ENCODE results near the gene BANK1.

Gene BANK1

DNA sequence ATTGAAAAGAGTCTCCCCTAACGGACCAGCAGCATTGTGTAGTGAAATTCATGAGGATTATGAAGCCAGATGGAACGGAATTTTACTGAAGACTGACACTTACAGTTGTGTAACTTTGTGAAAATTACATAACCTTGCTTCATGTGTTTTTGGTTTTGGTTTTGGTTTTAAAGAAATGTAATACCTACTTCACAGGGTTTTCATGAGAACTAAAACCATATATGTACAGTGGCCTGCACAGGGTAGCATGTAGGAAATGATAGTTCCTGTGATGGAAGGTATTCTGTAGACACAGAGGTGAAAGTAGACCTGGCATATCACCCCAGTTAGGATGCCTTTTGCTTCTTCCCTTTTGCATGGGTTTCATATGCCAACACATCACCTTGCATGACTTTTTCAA lies 247.0 kb downstream of the BANK1 start:
- no peak for DNase-seq

DNA sequence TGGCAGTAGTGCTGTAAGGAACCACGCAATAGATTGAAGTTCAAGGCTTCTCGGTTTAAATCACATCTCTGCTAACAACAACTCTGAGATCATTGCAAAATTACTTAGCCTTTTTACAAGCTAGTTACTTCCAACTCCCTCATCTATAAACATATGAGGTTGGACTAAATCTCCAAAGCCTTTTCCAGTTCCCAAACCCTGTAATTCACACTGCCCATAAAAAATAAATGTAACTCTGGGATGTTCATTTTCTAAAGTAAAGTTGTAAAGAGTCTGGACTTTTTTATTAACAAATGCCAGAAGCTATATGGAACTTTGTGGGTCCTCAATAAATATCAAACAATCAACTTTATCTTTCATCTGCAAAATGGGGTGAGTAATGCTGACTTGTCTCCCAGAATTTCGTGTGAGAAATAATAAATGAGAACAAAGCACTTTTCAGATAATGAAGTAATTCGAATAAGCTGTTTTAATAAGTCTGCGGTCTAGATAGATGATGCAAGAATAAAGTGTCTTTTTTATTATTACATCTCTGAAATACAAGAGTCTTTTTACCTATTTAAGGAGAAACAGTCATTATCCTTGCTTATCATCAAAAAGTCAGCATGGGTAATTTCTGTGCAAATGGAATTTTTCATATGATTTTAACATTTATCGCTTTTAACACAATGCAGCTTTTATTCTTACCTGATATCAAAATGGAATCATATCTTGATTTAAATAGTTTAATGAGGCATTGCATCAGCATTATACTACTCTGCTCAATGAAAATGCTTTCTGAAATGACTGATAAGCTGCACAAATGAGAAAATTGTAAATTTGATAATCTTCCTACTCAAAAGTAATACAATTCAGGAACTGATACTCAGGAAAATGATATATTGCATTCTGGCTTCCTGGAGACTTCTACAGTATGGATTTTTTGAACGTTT lies 252.6 kb downstream of the BANK1 start:
- no peak for DNase-seq

DNA sequence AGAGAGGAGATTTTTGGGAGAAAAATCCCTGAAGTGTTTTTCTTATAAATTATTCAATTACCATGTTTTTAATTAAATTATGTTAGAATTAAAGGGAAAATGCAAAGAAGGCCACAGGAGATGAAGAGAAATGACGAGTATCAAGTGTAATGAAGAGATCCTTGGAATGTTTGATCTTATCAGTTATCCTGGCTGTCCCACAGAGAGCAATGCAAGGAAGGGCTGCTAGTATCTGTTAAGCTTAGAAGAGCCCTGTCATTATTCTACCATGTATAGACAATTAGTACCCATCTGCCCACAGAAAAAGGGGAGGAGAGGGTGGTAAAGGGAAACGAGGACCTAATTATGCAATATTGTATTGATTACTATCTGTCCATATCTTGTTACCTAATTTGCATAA lies 257.1 kb downstream of the BANK1 start:
- DNase-seq, result no peak

DNA sequence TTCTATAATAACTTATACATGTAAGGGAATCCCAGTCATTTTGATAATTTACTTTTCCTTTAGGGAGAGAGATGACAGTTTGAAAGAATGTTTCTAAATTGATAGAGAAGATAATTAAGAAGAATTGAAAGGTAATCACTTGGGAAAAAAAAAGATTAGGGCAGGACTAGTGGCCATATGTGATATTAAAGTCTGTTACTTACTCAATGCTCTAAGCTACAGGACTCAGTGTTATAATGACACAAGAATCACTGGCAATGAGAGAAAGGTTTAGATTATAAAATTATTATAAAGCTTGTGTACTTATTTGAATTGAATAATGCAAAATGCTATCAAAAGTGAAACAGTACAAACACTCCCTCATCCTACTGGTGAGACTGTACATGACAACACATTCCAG lies 265.3 kb downstream of the BANK1 start:
- no peak for DNase-seq

DNA sequence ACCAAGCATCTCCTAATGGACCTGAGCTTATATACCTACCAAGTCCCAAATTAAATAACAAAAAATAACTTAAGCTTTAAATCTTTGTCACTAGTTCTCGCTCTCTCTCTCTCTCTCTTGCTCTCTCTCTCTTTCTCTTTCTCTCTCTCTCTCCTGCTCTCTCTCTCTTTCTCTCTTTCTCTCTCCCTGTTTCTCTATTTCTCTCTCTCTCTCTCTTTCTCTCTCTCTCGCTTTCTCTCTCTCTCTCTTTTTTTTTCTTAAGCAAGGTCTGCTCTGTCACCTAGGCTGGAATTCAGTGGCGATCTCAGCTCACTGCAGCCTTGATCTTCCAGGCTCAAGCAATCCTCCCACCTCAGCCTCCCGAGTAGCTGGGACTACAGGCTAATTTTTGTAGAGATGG lies 266.6 kb downstream of the BANK1 start:
- DNase-seq, result no peak

GRCh38 chr4:102061133-102061532 lies 270.6 kb downstream of the BANK1 start:
- no peak for DNase-seq

DNA sequence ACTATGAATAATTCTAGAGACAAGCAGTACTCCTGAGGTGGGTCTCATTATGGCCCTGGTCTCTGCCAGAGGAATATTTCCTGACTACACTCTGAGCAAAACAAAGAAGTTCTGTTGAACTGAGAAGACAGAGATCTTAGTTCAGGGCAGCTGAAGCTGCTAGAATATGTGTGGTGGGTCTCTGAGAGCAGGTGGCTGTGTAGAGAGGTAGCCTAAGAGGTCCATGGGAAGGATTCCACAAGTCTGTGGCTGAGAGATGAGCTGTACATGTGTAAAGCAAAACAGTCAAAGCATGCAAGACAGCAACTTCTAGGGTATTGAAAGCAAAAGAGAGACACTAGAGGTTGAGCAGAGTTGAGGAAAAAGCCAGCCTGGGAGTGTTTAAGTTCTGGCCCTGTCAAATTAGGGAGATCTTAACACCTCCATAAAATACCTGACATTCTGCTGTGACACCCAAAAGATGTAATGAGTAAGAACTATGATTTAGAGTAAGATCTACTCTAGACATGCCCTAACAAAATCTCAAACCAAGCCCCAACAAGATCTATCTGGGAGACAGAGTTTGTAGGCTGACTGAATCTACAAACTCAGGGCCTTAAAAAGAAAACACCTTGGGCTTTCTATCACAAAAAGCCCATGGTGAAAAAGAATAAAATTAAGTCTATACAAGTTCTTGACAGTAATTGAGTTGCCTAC lies 274.4 kb downstream of the BANK1 start:
- DNase-seq, result no peak

- no peak for DNase-seq
Observed at GRCh38 chr4:102076622-102077021, 286.1 kb downstream of the BANK1 start.

- DNase-seq, result no peak
Observed at GRCh38 chr4:102080184-102080583, 289.7 kb downstream of the BANK1 start.

GRCh38 chr4:102089850-102090621 lies 299.5 kb downstream of the BANK1 start:
- DNase-seq, result no peak

DNA sequence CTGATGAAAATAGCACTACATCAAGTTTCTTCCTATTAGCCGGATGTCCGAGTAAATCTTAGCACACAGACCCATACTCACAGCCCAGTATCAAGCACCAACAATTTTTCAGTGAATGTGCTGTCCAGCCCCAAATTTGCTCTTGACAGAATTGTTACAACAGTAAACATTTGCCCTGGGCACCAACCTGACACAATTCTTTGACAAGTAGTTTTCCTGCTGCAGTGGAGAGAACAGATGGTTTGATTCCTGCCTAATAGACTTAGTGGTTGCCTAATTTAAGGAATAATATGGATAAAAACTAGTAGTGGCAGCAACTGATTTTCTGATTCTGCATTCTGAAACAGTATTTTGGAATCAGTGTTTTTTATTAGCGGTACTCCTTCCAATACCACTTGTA lies 301.1 kb downstream of the BANK1 start:
- DNase-seq, result no peak

DNA sequence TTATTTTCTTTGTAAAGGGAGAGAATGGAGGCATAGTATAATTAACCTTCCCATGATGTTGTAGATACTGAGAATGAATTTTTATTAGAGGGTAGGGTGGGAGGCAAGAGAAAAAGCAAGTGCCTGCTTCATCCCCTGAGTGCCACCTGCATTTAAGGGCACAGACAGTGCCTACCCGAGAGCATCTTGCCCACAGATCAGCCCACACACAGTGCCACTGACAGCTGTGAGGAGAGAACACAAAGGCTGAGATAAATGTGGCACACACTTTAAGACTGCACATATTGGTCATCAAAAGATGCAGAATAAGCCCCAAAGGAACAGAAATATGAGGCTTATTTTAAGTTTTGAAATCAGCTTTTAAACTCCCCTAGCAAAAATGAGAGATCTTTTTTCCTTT lies 304.0 kb downstream of the BANK1 start:
- no peak for DNase-seq

DNA sequence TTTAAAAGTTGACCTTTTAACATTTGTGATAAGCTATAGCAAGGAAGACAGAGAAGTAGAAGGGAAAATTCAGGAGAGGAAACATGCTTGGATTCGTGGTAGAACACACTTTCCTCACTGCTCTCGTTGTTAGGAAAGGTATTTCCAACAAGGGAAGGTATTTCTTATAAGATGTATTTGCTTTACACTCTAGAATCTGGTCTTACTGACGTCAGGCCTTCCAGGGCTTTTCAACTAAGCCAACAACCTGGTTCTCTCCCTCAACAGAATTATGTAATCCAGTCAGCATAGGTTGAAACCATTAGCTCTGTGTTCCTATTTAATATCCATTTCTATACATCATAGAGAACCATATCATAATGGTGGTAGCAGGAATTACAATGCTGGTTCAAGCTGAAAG lies 312.8 kb downstream of the BANK1 start:
- DNase-seq, result no peak

DNA sequence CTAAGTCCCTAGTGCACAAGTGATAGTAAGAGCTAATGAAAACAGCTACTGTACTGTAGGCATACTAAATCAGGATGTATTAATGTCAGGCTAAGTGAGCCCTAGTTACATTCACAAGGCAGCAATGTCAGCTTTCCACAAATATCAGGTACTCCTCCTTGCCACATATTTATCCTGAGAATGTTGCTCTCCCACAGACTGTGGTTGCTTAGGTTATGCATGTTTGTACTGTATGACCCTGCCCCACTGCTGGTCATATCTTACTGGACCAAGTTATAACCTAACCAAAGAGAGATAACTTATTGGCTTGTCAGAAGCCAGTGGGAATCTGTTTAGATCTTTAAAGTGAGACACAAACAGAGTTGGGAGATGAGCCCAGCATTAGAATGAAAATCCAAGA lies 313.7 kb downstream of the BANK1 start:
- DNase-seq, result no peak

DNA sequence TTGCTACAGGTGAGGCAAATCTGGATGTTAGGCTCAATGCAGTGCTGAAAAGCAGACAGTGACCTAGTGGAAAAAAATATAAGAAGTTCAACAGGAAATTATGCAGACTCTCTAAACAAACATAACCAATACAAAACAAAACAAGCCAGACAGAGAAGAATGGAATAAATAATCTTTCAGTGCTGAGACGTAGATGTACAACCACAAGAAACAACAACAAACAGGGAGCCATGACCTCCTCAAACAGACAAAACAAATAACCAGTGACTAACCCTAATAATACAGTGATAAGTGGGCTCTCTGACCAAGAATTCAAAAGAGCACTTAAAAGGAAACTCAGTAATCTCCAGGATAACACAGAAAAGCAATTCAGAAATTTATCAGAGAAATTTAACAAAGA lies 315.5 kb downstream of the BANK1 start:
- DNase-seq, result no peak

- DNase-seq, result no peak
Observed at GRCh38 chr4:102114118-102114630, 323.6 kb downstream of the BANK1 start.

GRCh38 chr4:102116121-102116520 lies 325.6 kb downstream of the BANK1 start:
- no peak for DNase-seq

DNA sequence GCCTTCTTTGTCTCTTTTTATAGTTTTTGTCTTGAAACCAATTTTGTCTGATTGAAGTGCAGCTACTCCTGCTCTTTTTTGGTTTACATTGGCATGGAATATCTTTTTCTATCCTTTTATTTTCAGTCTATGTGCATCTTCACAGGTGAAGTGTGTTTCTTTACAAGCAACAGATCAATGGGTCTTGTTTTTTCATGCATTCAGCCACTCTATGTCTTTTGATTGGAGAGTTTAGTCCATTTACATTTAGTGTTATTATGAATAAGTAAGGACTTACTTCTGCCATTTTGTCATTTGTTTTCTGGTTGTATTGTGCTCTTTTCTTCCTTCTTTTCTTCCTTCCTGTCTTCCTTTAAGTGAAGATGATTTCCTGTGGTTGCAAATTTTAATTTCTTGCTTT lies 330.3 kb downstream of the BANK1 start:
- no peak for DNase-seq
